H1 (cell line): ENCODE data around the gene ADARB2. TPM values are rescaled to one million over a fixed set of nuclear protein-coding genes. Genes with fewer than 3 reads are reported as not detected.

Experiments
- CTCF ChIA-PET: fragments of 300-600 bp; sonication (Branson Sonifier 250); formaldehyde crosslinking; loops from one replicate; lab custom pipeline; 2021; ENCODE audit not compliant: partially characterized antibody; lab: Charles Lee
- POLR2A ChIA-PET: fragments of 300-600 bp; sonication (Branson Sonifier 250); formaldehyde crosslinking; loops from one replicate; lab custom pipeline; 2021; ENCODE audit warnings: inconsistent platforms; ENCODE audit not compliant: partially characterized antibody; lab: Charles Lee
- DNase-seq, 2 experiments: peaks; one replicate each; pipeline versions ENCODE4 v3.0.0 to v3.0.0-alpha.2; 2010 to 2022; ENCODE audit warnings: low spot score in 2 of 2, low read depth in 1 of 2, mixed read lengths in 1 of 2
- FAIRE-seq: peaks from 2 replicates; lab custom pipeline; 2011; peaks lifted over from hg19 to GRCh38; lab: Jason Lieb, UNC
- H2AFZ ChIP-seq: 2 replicates; pipeline ENCODE4 v1.8.1; 2012; ENCODE audit warnings: low read length, inconsistent platforms
- H2AK5ac ChIP-seq: 2 replicates; pipeline ENCODE4 v1.6.1; 2013; ENCODE audit warnings: low read depth, low read length
- H2BK120ac ChIP-seq: replicated peaks from 2 replicates; pipeline ENCODE3; 2013; ENCODE audit warnings: low read depth, low read length, inconsistent platforms
- H2BK12ac ChIP-seq: 2 replicates; pipeline ENCODE4 v1.6.1; 2013; ENCODE audit warnings: low read depth, low read length
- H2BK15ac ChIP-seq: 2 replicates; pipeline ENCODE4 v1.6.1; 2013; ENCODE audit warnings: low read length
- H2BK20ac ChIP-seq: 2 replicates; pipeline ENCODE4 v1.6.1; 2013; ENCODE audit warnings: low read length
- H2BK5ac ChIP-seq: 2 replicates; pipeline ENCODE4 v1.6.1; 2013; ENCODE audit warnings: low read depth, low read length
- H3K14ac ChIP-seq: 2 replicates; pipeline ENCODE4 v1.6.1; 2013; ENCODE audit warnings: inconsistent platforms; ENCODE audit not compliant: insufficient read length
- H3K18ac ChIP-seq: 2 replicates; pipeline ENCODE4 v1.6.1; 2013; ENCODE audit warnings: low read length; ENCODE audit errors: extremely low read depth
- H3K23ac ChIP-seq: 2 replicates; pipeline ENCODE4 v1.6.1; 2013; ENCODE audit warnings: inconsistent platforms; ENCODE audit not compliant: insufficient read length
- H3K23me2 ChIP-seq: 2 replicates; pipeline ENCODE4 v1.6.1; 2013; ENCODE audit warnings: low read depth, low read length
- H3K27ac ChIP-seq: 2 replicates; pipeline ENCODE4 v1.6.1; 2011; ENCODE audit warnings: low read depth, low read length, inconsistent platforms
- H3K27me3 ChIP-seq, 4 experiments: replicated peaks in 1 of 4; 1 replicate in 1 of 4; 2 replicates in 3 of 4; pipeline versions ENCODE4 v1.6.1 to v1.8.1; 2011 to 2013; ENCODE audit warnings: low read length in 3 of 4, mild to moderate bottlenecking in 3 of 4, inconsistent platforms in 2 of 4, mixed read lengths in 2 of 4, moderate library complexity in 1 of 4; ENCODE audit not compliant: control insufficient read depth in 3 of 4, insufficient read depth in 3 of 4; ENCODE audit errors: extremely low read depth in 1 of 4
- H3K36me3 ChIP-seq, 4 experiments: 2 replicates each; pipeline versions ENCODE4 v1.6.1 to v1.8.1; 2011 to 2013; ENCODE audit warnings: mild to moderate bottlenecking in 4 of 4, low read length in 3 of 4, moderate library complexity in 2 of 4, control low read depth in 1 of 4, inconsistent platforms in 1 of 4; ENCODE audit not compliant: insufficient read depth in 4 of 4, control insufficient read depth in 2 of 4
- H3K4ac ChIP-seq: replicated peaks from 2 replicates; pipeline ENCODE3; 2013; ENCODE audit warnings: low read length, low read depth, mixed read lengths, inconsistent platforms; ENCODE audit not compliant: insufficient read length
- H3K4me1 ChIP-seq, 4 experiments: replicated peaks in 1 of 4; 1 replicate in 1 of 4; 2 replicates in 3 of 4; pipeline versions ENCODE4 v1.6.1 to v1.8.1; 2011 to 2013; ENCODE audit warnings: low read length in 3 of 4, inconsistent platforms in 2 of 4, mixed read lengths in 1 of 4; ENCODE audit not compliant: insufficient read depth in 4 of 4, control insufficient read depth in 3 of 4
- H3K4me2 ChIP-seq, 2 experiments: 2 replicates each; pipeline versions ENCODE4 v1.6.1 to v1.8.1; 2011 to 2013; ENCODE audit warnings: low read depth in 2 of 2, low read length in 2 of 2, control low read depth in 1 of 2, inconsistent platforms in 1 of 2, mild to moderate bottlenecking in 1 of 2; ENCODE audit not compliant: insufficient read depth in 1 of 2
- H3K4me3 ChIP-seq, 4 experiments: fragments of 200-600, 300-600 bp in 1 of 4; sonication (generic), shearing (Covaris generic), sonication (Bioruptor Twin) in 1 of 4; 2 replicates each; pipeline versions ENCODE4 v1.5.1 to v1.8.1; 2011 to 2016; ENCODE audit warnings: low read length in 4 of 4, low read depth in 3 of 4, control low read depth in 2 of 4, inconsistent platforms in 2 of 4, mild to moderate bottlenecking in 2 of 4, mixed read lengths in 1 of 4, moderate library complexity in 1 of 4; ENCODE audit not compliant: insufficient read depth in 2 of 4; ENCODE audit errors: extremely low read depth in 1 of 4
- H3K56ac ChIP-seq: replicated peaks from 2 replicates; pipeline ENCODE3; 2013; ENCODE audit warnings: low read depth, mild to moderate bottlenecking, mixed read lengths, low read length, inconsistent platforms; ENCODE audit not compliant: insufficient read length
- H3K79me1 ChIP-seq: 2 replicates; pipeline ENCODE4 v1.6.1; 2013; ENCODE audit warnings: low read depth, low read length, control low read depth
- H3K79me2 ChIP-seq, 2 experiments: 2 replicates each; pipeline versions ENCODE4 v1.6.1 to v1.8.1; 2012 to 2013; ENCODE audit warnings: low read length in 2 of 2, mild to moderate bottlenecking in 2 of 2, inconsistent platforms in 1 of 2; ENCODE audit not compliant: insufficient read depth in 2 of 2, control insufficient read depth in 1 of 2
- H3K9ac ChIP-seq, 4 experiments: replicated peaks in 1 of 4; 1 replicate in 1 of 4; 2 replicates in 3 of 4; pipeline versions ENCODE4 v1.6.1 to v1.8.1; 2011 to 2013; ENCODE audit warnings: low read depth in 3 of 4, low read length in 3 of 4, control low read depth in 2 of 4, mild to moderate bottlenecking in 2 of 4, moderate library complexity in 2 of 4, inconsistent platforms in 1 of 4; ENCODE audit errors: extremely low read depth in 1 of 4
- H3K9me3 ChIP-seq, 2 experiments: 2 replicates each; pipeline versions ENCODE4 v1.6.1 to v1.8.1; 2012 to 2013; ENCODE audit warnings: mild to moderate bottlenecking in 2 of 2, moderate library complexity in 2 of 2, control low read depth in 1 of 2, inconsistent platforms in 1 of 2, low read depth in 1 of 2, low read length in 1 of 2, mixed read lengths in 1 of 2; ENCODE audit not compliant: insufficient read depth in 2 of 2
- H4K20me1 ChIP-seq, 2 experiments: replicated peaks in 1 of 2; 2 replicates each; pipeline versions ENCODE3 to v1.8.1; 2011 to 2013; ENCODE audit warnings: inconsistent platforms in 2 of 2, low read length in 2 of 2, mild to moderate bottlenecking in 1 of 2; ENCODE audit not compliant: insufficient read depth in 2 of 2, control insufficient read depth in 1 of 2
- H4K5ac ChIP-seq: 2 replicates; pipeline ENCODE4 v1.6.1; 2013; ENCODE audit warnings: low read length, low read depth, mixed read lengths, inconsistent platforms; ENCODE audit not compliant: insufficient read length
- H4K8ac ChIP-seq: 2 replicates; pipeline ENCODE4 v1.8.0; 2013; ENCODE audit warnings: mild to moderate bottlenecking, moderate library complexity, low read length, inconsistent platforms; ENCODE audit not compliant: insufficient read depth; ENCODE audit errors: extremely low read depth
- H4K91ac ChIP-seq: replicated peaks from 2 replicates; pipeline ENCODE3; 2013; ENCODE audit warnings: low read length, mixed read lengths, inconsistent platforms; ENCODE audit not compliant: insufficient read length
- CEBPB ChIP-seq: IDR thresholded peaks from 2 replicates; pipeline ENCODE4 v1.6.1; 2012; ENCODE audit warnings: low read depth, low read length
- CHD2 ChIP-seq: IDR thresholded peaks from 2 replicates; pipeline ENCODE4 v1.6.1; 2012; ENCODE audit warnings: low read length, improper control_type of control experiment
- JUND ChIP-seq: IDR thresholded peaks from 2 replicates; pipeline ENCODE4 v1.6.1; 2011; ENCODE audit warnings: mild to moderate bottlenecking, improper control_type of control experiment, low read length
- KDM4A ChIP-seq: IDR thresholded peaks from one replicate; pipeline ENCODE4 v1.7.1; 2012; ENCODE audit warnings: low read depth, mild to moderate bottlenecking, moderate library complexity, low read length, inconsistent platforms; ENCODE audit not compliant: severe bottlenecking
- NANOG ChIP-seq: IDR thresholded peaks from 2 replicates; pipeline ENCODE4 v1.6.1; 2011; ENCODE audit warnings: low read length, low read depth, mild to moderate bottlenecking, inconsistent platforms; ENCODE audit not compliant: insufficient read depth, poor library complexity, severe bottlenecking
- RBBP5 ChIP-seq: IDR thresholded peaks from 2 replicates; pipeline ENCODE4 v1.7.1; 2012; ENCODE audit warnings: low read depth, mild to moderate bottlenecking, inconsistent platforms, low read length, moderate library complexity, borderline replicate concordance
- RFX5 ChIP-seq: IDR thresholded peaks from 2 replicates; pipeline ENCODE4 v1.6.1; 2011; ENCODE audit warnings: low read depth, low read length, improper control_type of control experiment, borderline replicate concordance
- SAP30 ChIP-seq: fragments of 300-600 bp; sonication (generic); IDR thresholded peaks from 2 replicates; pipeline ENCODE4 v1.7.1; 2012; ENCODE audit warnings: low read length, moderate library complexity, mild to moderate bottlenecking, inconsistent platforms; ENCODE audit not compliant: insufficient read depth, insufficient replicate concordance
- SIRT6 ChIP-seq: IDR thresholded peaks from one replicate; pipeline ENCODE4 v1.7.1; 2012; ENCODE audit warnings: low read length, inconsistent platforms
- SIX5 ChIP-seq: IDR thresholded peaks from 2 replicates; pipeline ENCODE4 v1.6.1; 2011; ENCODE audit warnings: mild to moderate bottlenecking, low read depth, low read length
- SP4 ChIP-seq: IDR thresholded peaks from 2 replicates; pipeline ENCODE4 v1.6.1; 2012; ENCODE audit warnings: low read length, inconsistent platforms
- TCF12 ChIP-seq: IDR thresholded peaks from 2 replicates; pipeline ENCODE4 v1.6.1; 2011; ENCODE audit warnings: low read depth, mild to moderate bottlenecking, low read length
- WGBS, 2 experiments: shearing (Covaris generic) in 1 of 2; methylation state at CpG; one replicate each; pipeline versions ENCODE4 v1.1.6 to v1.1.7; 2013 to 2015; ENCODE audit warnings: low lambda C conversion rate in 2 of 2, mixed read lengths in 2 of 2, inconsistent platforms in 1 of 2, low coverage in 1 of 2, missing lambda C conversion rate in 1 of 2; ENCODE audit not compliant: insufficient replicate concordance in 2 of 2, insufficient coverage in 1 of 2, insufficient read length in 1 of 2; ENCODE audit errors: extremely low coverage in 1 of 2, missing lambda C conversion rate in 1 of 2; 5-methylcytosine and 5-hydroxymethylcytosine counted together
- polyA plus RNA-seq, 7 experiments: library from polyadenylated mRNA; depleted of rRNA in 3 of 7; stranded (reverse) in 5 of 7; unstranded in 2 of 7; fragments of >200 nt in 5 of 7; fragments of 200-250 nt in 2 of 7; gene quantifications; 1 replicate in 5 of 7; 2 replicates in 1 of 7; 4 replicates in 1 of 7; pipeline versions ENCODE4 v1.2.1 to v1.2.3, GENCODE V29; 2011 to 2013; ENCODE audit warnings: missing spikeins in 2 of 7, mixed read lengths in 2 of 7
- total RNA-seq: library from RNA; stranded (reverse); fragmentation: NEBNext Ultra II Directional; extraction: Animal tissue kit (Norgen Biotek cat#: 25700); gene quantifications from 2 replicates; pipeline ENCODE4 v1.2.1, GENCODE V29; 2021
- TF ChIP-seq, protein P1 (sequence below): IDR thresholded peaks from 2 replicates; pipeline ENCODE4 v1.6.1; 2011; ENCODE audit warnings: low read depth, mild to moderate bottlenecking, low read length; ENCODE audit not compliant: insufficient read depth
- TF ChIP-seq, protein P2 (sequence below): IDR thresholded peaks from 2 replicates; pipeline ENCODE4 v1.6.1; 2012; ENCODE audit warnings: inconsistent platforms

Gene ADARB2
- total and polyA plus RNA-seq, 2 of the 8 experiments (the other 6 are each of a cell fraction or from before 2014, with no cell fraction given): 2.2 to 2.8 TPM

DNA sequence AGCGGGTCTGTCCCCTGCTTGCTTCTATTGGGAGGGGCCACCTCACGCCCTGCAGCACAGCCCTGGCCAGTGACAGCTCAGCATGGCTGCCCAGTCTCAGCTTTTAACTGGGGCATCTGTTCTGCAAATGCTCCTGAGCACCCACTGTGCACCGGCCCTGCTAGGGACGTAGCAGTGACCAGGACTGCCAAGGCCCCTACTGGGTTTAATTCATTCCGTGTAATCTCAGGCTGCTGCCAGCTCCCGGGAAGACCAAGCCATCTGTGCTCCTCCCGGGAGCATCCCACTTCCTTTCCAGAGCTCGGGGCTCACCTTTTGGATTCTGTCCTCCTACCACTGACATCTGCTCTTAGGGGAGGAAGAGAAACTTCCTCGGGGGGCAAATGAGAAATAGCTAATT is 85.2 kb downstream of the ADARB2 start:
- Histone ChIP-seq H3K23ac (no peak overlapping the region), H3K14ac (no peak overlapping the region), H3K36me3 (no peaks in the 10 kb centered on the region), H2BK5ac (no peak overlapping the region), H2BK120ac (no peak overlapping the region), H3K9me3 (no peaks in the 10 kb centered on the region), H2AFZ (no peak overlapping the region), H3K4me2 (no peak overlapping the region), H3K79me2 (no peaks in the 10 kb centered on the region), H4K8ac (no peak overlapping the region), H4K20me1 (peaks cover 0 to 2% of the 10 kb centered on the region in 2 experiments), H3K4ac (no peak overlapping the region), H3K4me3 (no peak overlapping the region), H3K27ac (no peak overlapping the region), H3K4me1 (peaks cover 0 to 2% (median 0%) of the 10 kb centered on the region in 4 experiments; a peak in 2 of 7 replicates), H3K27me3 (no peaks in the 10 kb centered on the region), H3K9ac (no peak overlapping the region), H3K56ac (no peak overlapping the region), H2BK12ac (no peak overlapping the region), H3K79me1 (no peaks in the 10 kb centered on the region), H4K91ac (no peak overlapping the region), H3K23me2 (no peaks in the 10 kb centered on the region), H2BK20ac (no peak overlapping the region), H2BK15ac (no peak overlapping the region), H2AK5ac (no peak overlapping the region), H3K18ac (no peak overlapping the region), H4K5ac (no peak overlapping the region)
- FAIRE-seq: no peak
- CTCF ChIA-PET: interaction anchor here (1.1 to 1.9 kb wide), 2 partner anchors 11 to 63 kb away, joined by 3 to 6 read pairs; no protein-coding TSS in a partner anchor
- WGBS, 2 experiments: 94% methylated on average over 8 of the region's 9 CpGs; no CpG with 5 or more reads in 1 of the 2 experiments
- POLR2A ChIA-PET: no interaction called here
- no peak for DNase-seq
- TF ChIP-seq RFX5 (no peak), JUND (no peak), SP4 (no peak), SIRT6 (no peak), RBBP5 (no peak), SAP30 (no peak), NANOG (no peak), KDM4A (no peak), SIX5 (no peak), CHD2 (no peak), CEBPB (no peak), TCF12 (no peak)
- TF ChIP-seq, protein P1, sequence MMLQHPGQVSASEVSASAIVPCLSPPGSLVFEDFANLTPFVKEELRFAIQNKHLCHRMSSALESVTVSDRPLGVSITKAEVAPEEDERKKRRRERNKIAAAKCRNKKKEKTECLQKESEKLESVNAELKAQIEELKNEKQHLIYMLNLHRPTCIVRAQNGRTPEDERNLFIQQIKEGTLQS: no peak
- TF ChIP-seq, protein P2, sequence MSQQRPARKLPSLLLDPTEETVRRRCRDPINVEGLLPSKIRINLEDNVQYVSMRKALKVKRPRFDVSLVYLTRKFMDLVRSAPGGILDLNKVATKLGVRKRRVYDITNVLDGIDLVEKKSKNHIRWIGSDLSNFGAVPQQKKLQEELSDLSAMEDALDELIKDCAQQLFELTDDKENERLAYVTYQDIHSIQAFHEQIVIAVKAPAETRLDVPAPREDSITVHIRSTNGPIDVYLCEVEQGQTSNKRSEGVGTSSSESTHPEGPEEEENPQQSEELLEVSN: no peak
